Urothelium cell line (cell line): Measurements from ENCODE around the gene PLD4.

Experiments used
- DNase-seq: peaks from one replicate; pipeline ENCODE4 v3.0.0; 2011; ENCODE audit warnings: low spot score, mixed read lengths
- FAIRE-seq: peaks from 2 replicates; lab custom pipeline; 2011; peaks lifted over from hg19 to GRCh38; lab: Jason Lieb, UNC

The PLD4 gene

GRCh38 chr14:104971447-104972240 lies 47.0 kb downstream of the PLD4 start:
- DNase-seq, result no peak
- no peak for FAIRE-seq

GRCh38 chr14:104972301-104973134 lies 47.8 kb downstream of the PLD4 start:
- DNase-seq, result peak; percentile 69
- peak; percentile 20 for FAIRE-seq

- FAIRE-seq (peak; percentile 44), DNase-seq (no peak)
Measured at GRCh38 chr14:104973135-104973384, 48.4 kb downstream of the PLD4 start.

GRCh38 chr14:104973385-104974145 lies 48.9 kb downstream of the PLD4 start:
- DNase-seq (peak; percentile 87), FAIRE-seq (peak; percentile 17)

- no peak for DNase-seq
- FAIRE-seq, result no peak
Measured at GRCh38 chr14:104974146-104974541, 49.5 kb downstream of the PLD4 start.

GRCh38 chr14:104974665-104975390 lies 50.1 kb downstream of the PLD4 start:
- FAIRE-seq, result no peak
- DNase-seq, result no peak

- FAIRE-seq (no peak), DNase-seq (no peak)
Measured at GRCh38 chr14:104975481-104976197, 51.0 kb downstream of the PLD4 start.

- DNase-seq, result peak; percentile 51
- no peak for FAIRE-seq
Measured at GRCh38 chr14:104976198-104977007, 51.7 kb downstream of the PLD4 start.

- FAIRE-seq (no peak), DNase-seq (no peak)
Measured at GRCh38 chr14:104977008-104977680, 52.5 kb downstream of the PLD4 start.

- DNase-seq (peak; percentile 64), FAIRE-seq (no peak)
Measured at GRCh38 chr14:104977681-104978653, 53.3 kb downstream of the PLD4 start, which contains the start of gene AHNAK2. TSS of gene AHNAK2 (minus strand) at chr14:104978374. CDS start at chr14:104978237, 137 bp downstream.

GRCh38 chr14:104978746-104979691 lies 54.3 kb downstream of the PLD4 start:
- FAIRE-seq (no peak), DNase-seq (no peak)

GRCh38 chr14:104979758-104980610 lies 55.3 kb downstream of the PLD4 start:
- FAIRE-seq, result peak; percentile 98
- DNase-seq, result peak; percentile 65

- no peak for FAIRE-seq
- no peak for DNase-seq
Measured at GRCh38 chr14:104980611-104981531, 56.2 kb downstream of the PLD4 start.
